Mucosa of rectum (tissue), 2 donors: Measurements from ENCODE around the gene AFAP1L1.

Experiments
- H3K27ac ChIP-seq, 2 donors: one replicate each; pipeline ENCODE4 v1.7.0; 2013; ENCODE audit warnings: inconsistent platforms in 2 of 2, low read depth in 2 of 2, low read length in 2 of 2
- H3K27me3 ChIP-seq, 2 donors: one replicate each; pipeline ENCODE4 v1.7.0; 2013; ENCODE audit warnings: low read length in 2 of 2; ENCODE audit not compliant: control insufficient read depth in 2 of 2, insufficient read depth in 2 of 2
- H3K36me3 ChIP-seq, 2 donors: one replicate each; pipeline ENCODE4 v1.7.0; 2013; ENCODE audit warnings: low read length in 2 of 2; ENCODE audit not compliant: control insufficient read depth in 2 of 2, insufficient read depth in 2 of 2
- H3K4me1 ChIP-seq, 2 donors: one replicate each; pipeline ENCODE4 v1.7.0; 2013; ENCODE audit warnings: low read length in 2 of 2, mild to moderate bottlenecking in 1 of 2; ENCODE audit not compliant: control insufficient read depth in 2 of 2, insufficient read depth in 2 of 2
- H3K4me3 ChIP-seq, 2 donors: one replicate each; pipeline ENCODE4 v1.7.0; 2013; ENCODE audit warnings: low read length in 2 of 2
- H3K9ac ChIP-seq, 2 donors: one replicate each; pipeline ENCODE4 v1.7.0; 2013; ENCODE audit warnings: low read length in 2 of 2, low read depth in 1 of 2, mild to moderate bottlenecking in 1 of 2
- H3K9me3 ChIP-seq, 2 donors: one replicate each; pipeline ENCODE4 v1.7.0; 2013; ENCODE audit warnings: low read length in 2 of 2; ENCODE audit not compliant: control insufficient read depth in 2 of 2
- donor health status: healthy.
- donor health status: Normal muscosa, but diverticular disease.

Gene AFAP1L1

GRCh38 chr5:149271716-149272563 is at the start of gene AFAP1L1:
Gene AFAP1L1 (plus strand): TSS chr5:149271859. CDS start chr5:149271969, 110 bp downstream.
- peaks cover 2 to 17% of the 10 kb centered on the region in 2 donors for H3K27me3 ChIP-seq
- H3K27ac ChIP-seq = peak within 1 kb of the TSS; percentile 26 to 32
- H3K9ac ChIP-seq = peak within 1 kb of the TSS in 1 of 2 donors; percentile 42
- no peaks in the 10 kb centered on the region for H3K36me3 ChIP-seq
- H3K4me1 ChIP-seq = no peaks in the 10 kb centered on the region
- peak within 1 kb of the TSS; percentile 56 to 72 for H3K4me3 ChIP-seq
- H3K9me3 ChIP-seq = peaks cover 0 to 9% of the 10 kb centered on the region in 2 donors

GRCh38 chr5:149223081-149223848 is 48.4 kb upstream of the AFAP1L1 start:
- H3K4me3 ChIP-seq = no peak overlapping the region
- no peaks in the 10 kb centered on the region for H3K4me1 ChIP-seq
- no peaks in the 10 kb centered on the region for H3K36me3 ChIP-seq
- no peak overlapping the region for H3K9ac ChIP-seq
- H3K9me3 ChIP-seq = no peaks in the 10 kb centered on the region
- no peak overlapping the region for H3K27ac ChIP-seq
- H3K27me3 ChIP-seq = no peaks in the 10 kb centered on the region

GRCh38 chr5:149224282-149224681 is 47.4 kb upstream of the AFAP1L1 start:
- Histone ChIP-seq H3K9ac (no peak overlapping the region), H3K4me1 (no peaks in the 10 kb centered on the region), H3K9me3 (no peaks in the 10 kb centered on the region), H3K36me3 (no peaks in the 10 kb centered on the region), H3K27me3 (no peaks in the 10 kb centered on the region), H3K4me3 (no peak overlapping the region), H3K27ac (no peak overlapping the region)

- no peak overlapping the region for H3K27ac ChIP-seq
- no peaks in the 10 kb centered on the region for H3K4me1 ChIP-seq
- H3K4me3 ChIP-seq = no peak overlapping the region
- H3K27me3 ChIP-seq = no peaks in the 10 kb centered on the region
- H3K9me3 ChIP-seq = no peaks in the 10 kb centered on the region
- no peak overlapping the region for H3K9ac ChIP-seq
- H3K36me3 ChIP-seq = no peaks in the 10 kb centered on the region
Observed at GRCh38 chr5:149227168-149227826, 44.4 kb upstream of the AFAP1L1 start.

- no peaks in the 10 kb centered on the region for H3K27me3 ChIP-seq
- no peaks in the 10 kb centered on the region for H3K36me3 ChIP-seq
- H3K4me3 ChIP-seq = no peak overlapping the region
- no peaks in the 10 kb centered on the region for H3K4me1 ChIP-seq
- H3K9me3 ChIP-seq = no peaks in the 10 kb centered on the region
- no peak overlapping the region for H3K27ac ChIP-seq
- no peak overlapping the region for H3K9ac ChIP-seq
Observed at GRCh38 chr5:149228618-149229297, 42.9 kb upstream of the AFAP1L1 start.

GRCh38 chr5:149229298-149229937 is 42.2 kb upstream of the AFAP1L1 start:
- Histone ChIP-seq H3K36me3 (no peaks in the 10 kb centered on the region), H3K4me3 (no peak overlapping the region), H3K4me1 (no peaks in the 10 kb centered on the region), H3K27me3 (no peaks in the 10 kb centered on the region), H3K9ac (no peak overlapping the region), H3K27ac (no peak overlapping the region), H3K9me3 (no peaks in the 10 kb centered on the region)

GRCh38 chr5:149235841-149236240 is 35.8 kb upstream of the AFAP1L1 start:
- no peaks in the 10 kb centered on the region for H3K4me1 ChIP-seq
- H3K27me3 ChIP-seq = peaks cover 0 to 4% of the 10 kb centered on the region in 2 donors
- no peak overlapping the region for H3K27ac ChIP-seq
- no peak overlapping the region for H3K9ac ChIP-seq
- no peaks in the 10 kb centered on the region for H3K9me3 ChIP-seq
- H3K4me3 ChIP-seq = no peak overlapping the region
- no peaks in the 10 kb centered on the region for H3K36me3 ChIP-seq

GRCh38 chr5:149237662-149238061 is 34.0 kb upstream of the AFAP1L1 start:
- H3K27me3 ChIP-seq = peaks cover 0 to 4% of the 10 kb centered on the region in 2 donors
- no peak overlapping the region for H3K9ac ChIP-seq
- H3K27ac ChIP-seq = no peak overlapping the region
- H3K4me1 ChIP-seq = no peaks in the 10 kb centered on the region
- H3K36me3 ChIP-seq = no peaks in the 10 kb centered on the region
- no peaks in the 10 kb centered on the region for H3K9me3 ChIP-seq
- H3K4me3 ChIP-seq = no peak overlapping the region

- Histone ChIP-seq H3K4me3 (no peak overlapping the region), H3K27me3 (peaks cover 0 to 4% of the 10 kb centered on the region in 2 donors), H3K9ac (no peak overlapping the region), H3K4me1 (no peaks in the 10 kb centered on the region), H3K36me3 (no peaks in the 10 kb centered on the region), H3K27ac (no peak overlapping the region), H3K9me3 (no peaks in the 10 kb centered on the region)
Observed at GRCh38 chr5:149238540-149238939, 33.1 kb upstream of the AFAP1L1 start.
